A673 (cell line): ENCODE results near the gene C4A.
"Not testable (repeated sequence)": the region's sequence is repeated elsewhere in the genome, so short reads cannot be mapped to it uniquely, and the experiment has no call there.

Source experiments
- CTCF ChIP-seq: fragments of 300-800, 200-600 bp; sonication (generic); conservative IDR thresholded peaks from 2 replicates; pipeline ENCODE4 v1.5.1; 2017; ENCODE audit warnings: low read depth, mild to moderate bottlenecking, antibody characterized with exemption, low read length, moderate library complexity, mixed read lengths
- EZH2 ChIP-seq: fragments of 200-600 bp; sonication (generic); IDR thresholded peaks from 2 replicates; pipeline ENCODE4 v1.6.1; 2017; ENCODE audit warnings: borderline replicate concordance, low read depth, mild to moderate bottlenecking, mixed read lengths, antibody characterized with exemption, low read length; ENCODE audit not compliant: poor library complexity, severe bottlenecking

GRCh38 chr6:32043589-32044380 lies 61.9 kb downstream of the C4A start:
- TF ChIP-seq CTCF, EZH2: not testable (repeated sequence)
